ENCODE measurements around the gene DOCK2.

DNA sequence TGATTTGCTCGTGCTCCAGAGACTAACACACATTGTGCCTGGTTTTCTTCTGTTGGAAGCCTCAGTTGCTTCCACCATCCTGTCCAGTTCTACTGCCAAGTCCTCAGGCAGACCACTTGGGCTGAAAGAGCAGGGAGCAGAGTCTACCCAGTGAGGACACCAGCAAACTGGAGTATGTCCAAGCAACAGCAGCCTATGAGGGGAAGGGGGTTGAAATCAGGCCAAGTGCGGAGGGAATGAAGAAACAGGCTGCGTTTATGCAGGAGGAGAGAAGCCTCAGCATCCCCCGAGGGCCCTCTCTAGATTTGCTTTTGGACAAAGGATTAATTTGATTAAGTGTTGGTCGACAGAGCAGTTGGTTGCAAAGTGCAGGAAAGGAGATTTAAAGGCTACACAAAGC, 14.5 kb downstream of the DOCK2 start:
- TF ChIP-seq, protein P1, sequence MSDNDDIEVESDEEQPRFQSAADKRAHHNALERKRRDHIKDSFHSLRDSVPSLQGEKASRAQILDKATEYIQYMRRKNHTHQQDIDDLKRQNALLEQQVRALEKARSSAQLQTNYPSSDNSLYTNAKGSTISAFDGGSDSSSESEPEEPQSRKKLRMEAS (IDR thresholded peaks at IDR 0.05; ENCODE audit: low read depth), result no peak
- TF ChIP-seq, protein P2, sequence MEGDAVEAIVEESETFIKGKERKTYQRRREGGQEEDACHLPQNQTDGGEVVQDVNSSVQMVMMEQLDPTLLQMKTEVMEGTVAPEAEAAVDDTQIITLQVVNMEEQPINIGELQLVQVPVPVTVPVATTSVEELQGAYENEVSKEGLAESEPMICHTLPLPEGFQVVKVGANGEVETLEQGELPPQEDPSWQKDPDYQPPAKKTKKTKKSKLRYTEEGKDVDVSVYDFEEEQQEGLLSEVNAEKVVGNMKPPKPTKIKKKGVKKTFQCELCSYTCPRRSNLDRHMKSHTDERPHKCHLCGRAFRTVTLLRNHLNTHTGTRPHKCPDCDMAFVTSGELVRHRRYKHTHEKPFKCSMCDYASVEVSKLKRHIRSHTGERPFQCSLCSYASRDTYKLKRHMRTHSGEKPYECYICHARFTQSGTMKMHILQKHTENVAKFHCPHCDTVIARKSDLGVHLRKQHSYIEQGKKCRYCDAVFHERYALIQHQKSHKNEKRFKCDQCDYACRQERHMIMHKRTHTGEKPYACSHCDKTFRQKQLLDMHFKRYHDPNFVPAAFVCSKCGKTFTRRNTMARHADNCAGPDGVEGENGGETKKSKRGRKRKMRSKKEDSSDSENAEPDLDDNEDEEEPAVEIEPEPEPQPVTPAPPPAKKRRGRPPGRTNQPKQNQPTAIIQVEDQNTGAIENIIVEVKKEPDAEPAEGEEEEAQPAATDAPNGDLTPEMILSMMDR (IDR thresholded peaks at IDR 0.05), result no peak
- TF ChIP-seq POLR2AphosphoS5 (IDR thresholded peaks at IDR 0.05; ENCODE audit: low read depth, low read length), result no peak
- TF ChIP-seq, protein P3, sequence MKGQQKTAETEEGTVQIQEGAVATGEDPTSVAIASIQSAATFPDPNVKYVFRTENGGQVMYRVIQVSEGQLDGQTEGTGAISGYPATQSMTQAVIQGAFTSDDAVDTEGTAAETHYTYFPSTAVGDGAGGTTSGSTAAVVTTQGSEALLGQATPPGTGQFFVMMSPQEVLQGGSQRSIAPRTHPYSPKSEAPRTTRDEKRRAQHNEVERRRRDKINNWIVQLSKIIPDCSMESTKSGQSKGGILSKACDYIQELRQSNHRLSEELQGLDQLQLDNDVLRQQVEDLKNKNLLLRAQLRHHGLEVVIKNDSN (IDR thresholded peaks at IDR 0.05; ENCODE audit: borderline replicate concordance, low read depth), result no peak
- TF ChIP-seq EP300 (IDR thresholded peaks at IDR 0.05; ENCODE audit: borderline replicate concordance in 1 of 2, low read depth in 1 of 2, low read length in 1 of 2), result no peak
- no peak for TF ChIP-seq MXI1 (IDR thresholded peaks at IDR 0.05; ENCODE audit: low read depth, low read length)
- TF ChIP-seq RXRA (IDR thresholded peaks at IDR 0.05; ENCODE audit: borderline replicate concordance, low read depth), result no peak
- no peak for TF ChIP-seq TCF12 (IDR thresholded peaks at IDR 0.05)
- TF ChIP-seq NRF1 (IDR thresholded peaks at IDR 0.05; ENCODE audit: low read depth, low read length), result no peak
- no peak for TF ChIP-seq FOXM1 (IDR thresholded peaks at IDR 0.05; ENCODE audit: low read depth)
- TF ChIP-seq RAD21 (IDR thresholded peaks at IDR 0.05; ENCODE audit: low read length), result no peak

Data from SK-N-SH (cell line).